ENCODE results near the gene TM4SF5.
A peak's percentile ranks its signal among the peaks of the same experiment; 100 is the strongest.

The TM4SF5 gene

DNA sequence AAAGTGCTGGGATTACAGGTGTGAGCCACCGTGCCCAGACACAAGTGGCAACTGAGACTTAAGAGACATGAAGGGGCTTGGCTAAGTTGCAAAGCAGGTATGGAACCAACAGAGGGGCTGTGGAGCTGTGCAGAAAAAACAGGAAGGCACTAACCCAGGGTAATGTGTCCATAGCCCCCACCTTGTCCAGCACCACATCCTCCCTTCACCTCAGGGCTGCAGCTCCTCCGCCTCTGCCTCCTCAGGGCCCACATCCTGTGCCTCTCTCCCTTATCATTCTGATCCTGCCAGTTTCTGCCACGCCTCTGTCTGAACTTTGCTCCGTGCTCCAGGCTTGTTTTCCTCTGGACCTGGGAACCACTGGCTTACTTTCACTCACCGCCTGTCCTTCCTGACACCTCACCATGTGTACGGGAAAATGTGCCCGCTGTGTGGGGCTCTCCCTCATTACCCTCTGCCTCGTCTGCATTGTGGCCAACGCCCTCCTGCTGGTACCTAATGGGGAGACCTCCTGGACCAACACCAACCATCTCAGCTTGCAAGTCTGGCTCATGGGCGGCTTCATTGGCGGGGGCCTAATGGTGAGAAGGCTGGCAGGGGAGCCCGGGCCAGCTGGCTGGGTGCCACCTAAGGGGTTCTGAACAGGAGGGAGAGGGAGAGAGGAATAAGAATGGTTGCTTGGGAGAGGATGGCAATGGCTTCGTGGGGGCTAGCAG is at the start of gene TM4SF5:
Gene TM4SF5 (plus strand): TSS at position 368 of the 716 bp plus-strand sequence. CDS start 37 bp downstream, at position 405.
- no peak for DNase-seq

- DNase-seq = no peak
Measured at GRCh38 chr17:4722678-4723240, 48.9 kb upstream of the TM4SF5 start.

DNA sequence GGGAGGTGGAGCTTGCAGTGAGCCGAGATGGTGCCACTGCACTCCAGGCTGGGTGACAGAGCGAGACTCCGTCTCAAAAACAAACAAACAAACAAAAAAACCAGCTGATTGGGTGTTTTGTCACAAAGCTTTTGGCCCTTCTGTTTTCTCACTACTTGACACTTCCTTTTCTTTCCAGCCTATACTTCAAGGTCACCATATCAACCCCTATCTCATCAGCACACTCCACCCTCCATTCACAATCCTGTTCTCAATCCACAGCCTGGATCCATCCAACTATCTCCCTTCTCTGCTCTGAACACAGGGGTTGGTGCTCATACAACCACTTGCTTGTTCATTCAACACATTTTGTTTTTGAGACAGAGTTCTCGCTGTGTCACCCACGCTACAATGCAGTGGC is 47.0 kb upstream of the TM4SF5 start:
- DNase-seq = no peak

DNA sequence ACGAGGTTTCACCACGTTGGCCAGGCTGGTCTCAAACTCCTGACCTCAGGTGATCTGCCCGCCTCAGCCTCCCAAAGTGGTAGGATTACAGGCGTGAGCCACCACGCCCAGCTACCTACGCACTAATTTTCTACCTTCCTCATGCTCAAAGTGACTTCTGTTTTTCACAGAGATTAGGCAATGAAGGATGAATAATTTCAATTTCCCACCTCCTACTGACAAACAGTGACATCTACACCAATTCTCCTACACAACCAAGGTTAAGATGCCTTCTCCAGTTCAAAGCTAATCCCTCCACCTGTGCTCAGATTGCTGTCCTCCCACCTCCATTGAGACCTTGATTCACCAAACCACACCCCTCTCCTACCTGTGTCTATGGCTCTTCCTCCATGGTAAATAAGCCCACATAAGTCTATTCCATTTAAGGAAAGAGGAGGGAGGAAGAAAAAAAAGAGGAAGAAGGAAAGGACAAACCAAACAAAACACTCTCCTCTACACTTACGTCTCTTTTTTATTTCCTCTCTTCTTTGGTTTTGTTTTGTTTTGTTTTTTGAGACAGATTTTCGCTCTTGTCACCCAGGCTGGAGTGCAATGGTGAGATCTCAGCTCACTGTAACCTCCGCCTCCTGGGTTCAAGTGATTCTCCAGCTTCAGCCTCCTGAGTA is 45.9 kb upstream of the TM4SF5 start:
- no peak for DNase-seq

DNA sequence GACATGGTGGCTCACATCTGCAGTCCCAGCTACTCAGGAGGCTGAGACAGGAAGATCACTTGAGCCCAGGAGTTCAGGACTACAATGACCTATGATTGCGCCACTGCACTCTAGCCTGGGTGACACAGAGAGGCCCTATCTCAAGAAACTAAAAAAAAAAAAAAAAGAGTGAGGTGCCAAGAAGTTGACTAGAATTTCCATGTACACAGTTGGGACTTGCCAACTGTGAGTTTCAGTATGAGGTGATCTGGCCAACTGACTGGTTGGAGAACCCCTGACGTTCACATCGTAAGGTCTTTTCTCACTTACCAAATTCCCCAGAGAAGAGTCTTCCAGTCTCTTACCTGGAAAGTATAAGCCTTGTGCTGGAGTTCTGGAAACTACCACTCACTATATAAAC is 43.6 kb upstream of the TM4SF5 start:
- DNase-seq = no peak

GRCh38 chr17:4733073-4733531 is 38.6 kb upstream of the TM4SF5 start:
- no peak for DNase-seq

DNA sequence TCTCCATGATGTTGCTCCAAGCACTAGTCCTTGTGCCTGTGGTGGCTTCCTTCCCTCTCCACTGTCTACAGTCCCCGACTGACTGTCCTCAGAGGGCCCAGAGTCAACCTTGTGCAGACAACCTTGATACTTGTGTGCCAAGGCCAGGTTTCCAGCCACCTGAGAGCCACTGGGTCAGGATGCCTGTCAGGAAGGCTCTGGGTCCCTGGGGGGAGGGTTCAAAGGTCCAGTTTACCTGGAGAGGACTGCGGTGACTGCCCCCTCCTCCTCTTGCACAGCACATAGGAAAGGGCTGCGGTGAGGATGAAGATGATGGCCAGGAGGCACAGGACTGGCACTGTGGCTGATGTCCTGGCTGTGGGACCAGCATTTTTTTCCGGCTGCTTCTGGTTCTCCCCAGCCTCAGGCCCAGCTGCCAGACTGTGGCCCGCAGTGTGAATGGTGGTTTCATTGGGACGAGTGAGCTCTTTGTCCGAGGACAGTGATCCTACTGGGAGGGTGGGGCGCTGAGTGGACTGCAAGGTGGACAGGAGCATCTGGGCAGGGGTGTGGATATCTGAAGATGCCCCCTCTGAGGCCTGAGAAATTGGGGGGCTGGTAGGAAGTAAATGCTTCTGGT is 36.7 kb upstream of the TM4SF5 start:
- no peak for DNase-seq

- no peak for DNase-seq
Measured at GRCh38 chr17:4735876-4736651, 35.6 kb upstream of the TM4SF5 start.

DNA sequence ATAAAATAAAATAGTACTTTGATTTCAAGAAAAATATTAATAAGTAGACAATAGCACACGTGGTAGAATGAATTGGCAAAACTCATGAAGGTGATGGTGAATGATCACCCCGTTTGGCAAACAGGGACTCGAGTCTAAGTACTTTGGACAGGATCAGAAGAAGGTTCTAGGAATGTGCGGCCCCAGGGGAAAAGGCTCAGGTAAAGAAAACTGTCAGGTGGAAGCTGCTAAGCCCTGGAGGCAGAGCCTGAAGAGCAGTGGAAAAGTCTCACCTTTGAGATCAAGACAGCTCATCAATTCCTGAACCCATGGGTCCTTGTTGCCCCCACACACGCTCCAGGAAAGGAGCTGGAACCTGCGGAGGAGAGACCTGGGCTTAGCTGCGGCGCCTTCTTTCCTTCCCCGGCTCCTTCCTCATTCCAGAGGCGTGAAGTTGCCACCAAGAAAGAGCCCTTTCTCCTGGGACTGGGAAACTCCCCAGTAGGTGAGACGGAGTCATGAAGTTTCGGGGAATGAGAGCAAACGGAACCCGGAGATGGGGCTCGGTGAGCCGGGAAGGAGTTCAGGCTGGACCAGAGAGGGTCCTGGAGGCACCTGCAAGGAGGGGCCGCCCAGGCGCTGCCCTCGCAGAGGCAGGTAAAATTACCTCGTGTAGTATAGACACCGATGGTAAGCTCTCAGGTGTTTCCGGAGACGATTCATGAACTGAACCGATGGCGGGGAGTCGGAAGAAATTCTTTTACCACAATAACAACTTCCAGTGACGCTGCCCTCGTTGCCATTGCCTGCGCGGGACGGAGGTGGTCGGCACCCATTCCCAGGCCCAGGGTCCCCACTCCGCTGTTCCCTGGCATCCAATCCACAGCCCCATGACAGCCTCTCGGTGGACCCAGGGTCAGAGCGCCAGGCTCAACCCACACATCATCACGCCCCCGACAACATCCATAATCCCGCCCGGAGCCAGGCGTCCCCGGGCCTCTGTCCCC is 33.3 kb upstream of the TM4SF5 start:
- no peak for DNase-seq

- no peak for DNase-seq
Measured at GRCh38 chr17:4739122-4740024, 32.3 kb upstream of the TM4SF5 start, which contains the start of the genes CXCL16 and ZMYND15. Gene CXCL16 (minus strand): TSS chr17:4739928. CDS start chr17:4739339, 589 bp downstream. Gene ZMYND15 (plus strand): TSS chr17:4739833. CDS start chr17:4740549, 716 bp downstream.

- DNase-seq = no peak
Measured at GRCh38 chr17:4740025-4740351, 31.7 kb upstream of the TM4SF5 start.

DNA sequence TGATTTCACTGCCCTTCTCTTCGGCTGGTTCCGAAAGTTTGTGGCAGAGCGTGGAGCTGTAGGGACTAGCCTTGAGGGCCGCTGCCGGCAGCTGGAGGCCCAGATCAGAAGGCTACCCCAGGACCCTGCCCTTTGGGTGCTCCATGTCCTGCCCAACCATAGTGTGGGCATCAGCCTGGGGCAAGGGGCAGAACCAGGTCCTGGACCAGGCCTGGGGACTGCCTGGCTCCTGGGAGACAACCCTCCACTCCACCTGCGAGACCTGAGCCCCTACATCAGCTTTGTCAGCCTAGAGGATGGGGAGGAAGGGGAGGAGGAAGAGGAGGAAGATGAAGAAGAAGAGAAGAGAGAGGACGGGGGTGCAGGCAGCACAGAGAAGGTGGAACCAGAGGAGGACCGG is 31.1 kb upstream of the TM4SF5 start:
- DNase-seq = no peak

DNA sequence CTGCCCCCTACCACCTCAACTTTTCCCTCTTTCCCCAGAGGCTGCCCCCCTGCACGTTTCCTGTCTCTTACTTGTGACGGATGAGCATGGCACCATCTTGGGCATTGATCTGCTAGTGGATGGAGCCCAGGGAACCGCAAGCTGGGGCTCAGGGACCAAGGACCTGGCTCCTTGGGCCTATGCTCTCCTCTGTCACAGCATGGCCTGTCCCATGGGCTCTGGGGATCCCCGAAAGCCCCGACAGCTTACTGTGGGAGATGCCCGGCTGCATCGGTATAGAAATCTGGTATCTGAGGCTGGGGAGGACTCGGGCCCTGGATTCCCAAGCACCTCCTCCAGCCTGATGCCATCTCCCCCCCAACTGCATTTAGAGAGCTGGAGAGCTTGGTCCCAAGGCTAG is 30.1 kb upstream of the TM4SF5 start:
- no peak for DNase-seq

GRCh38 chr17:4742133-4742532 is 29.6 kb upstream of the TM4SF5 start:
- no peak for DNase-seq

DNA sequence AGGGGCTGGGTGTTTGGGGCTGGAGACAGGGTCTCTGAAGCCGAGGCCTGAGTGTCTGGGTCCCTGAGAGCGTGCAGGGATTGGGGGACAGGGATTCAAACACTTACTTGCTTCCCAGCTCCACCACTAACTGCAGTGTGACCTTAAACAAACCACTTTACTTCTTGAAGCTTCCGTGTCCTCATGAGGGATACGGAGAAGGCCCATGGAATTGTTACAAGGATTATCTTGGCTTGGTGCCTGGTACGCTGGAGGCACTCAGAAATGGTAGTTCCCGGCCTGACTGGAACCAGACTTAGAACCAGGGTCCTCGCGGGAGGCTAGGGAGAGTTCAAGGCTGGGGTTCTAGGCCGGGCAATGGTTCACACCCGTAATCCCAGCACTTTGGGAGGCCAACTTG is 29.1 kb upstream of the TM4SF5 start:
- peak; percentile 18 for DNase-seq

- no peak for DNase-seq
Measured at GRCh38 chr17:4743216-4743615, 28.5 kb upstream of the TM4SF5 start.

- DNase-seq = no peak
Measured at GRCh38 chr17:4743898-4744297, 27.8 kb upstream of the TM4SF5 start.

GRCh38 chr17:4744999-4745969 is 26.4 kb upstream of the TM4SF5 start:
- no peak for DNase-seq

- DNase-seq = no peak
Measured at GRCh38 chr17:4747847-4748246, 23.8 kb upstream of the TM4SF5 start.
